NCI-H345 treated with DMSO at 0.1 percent for 48 hours (cell line): ENCODE results near the gene TGFBI.
A peak's percentile ranks its signal among the peaks of the same experiment; 100 is the strongest.

Experiments
- DNase-seq: peaks from one replicate; lab custom pipeline; 2025; ENCODE audit not compliant: unreplicated experiment; lab: John Stamatoyannopoulos, UW

Gene TGFBI

DNA sequence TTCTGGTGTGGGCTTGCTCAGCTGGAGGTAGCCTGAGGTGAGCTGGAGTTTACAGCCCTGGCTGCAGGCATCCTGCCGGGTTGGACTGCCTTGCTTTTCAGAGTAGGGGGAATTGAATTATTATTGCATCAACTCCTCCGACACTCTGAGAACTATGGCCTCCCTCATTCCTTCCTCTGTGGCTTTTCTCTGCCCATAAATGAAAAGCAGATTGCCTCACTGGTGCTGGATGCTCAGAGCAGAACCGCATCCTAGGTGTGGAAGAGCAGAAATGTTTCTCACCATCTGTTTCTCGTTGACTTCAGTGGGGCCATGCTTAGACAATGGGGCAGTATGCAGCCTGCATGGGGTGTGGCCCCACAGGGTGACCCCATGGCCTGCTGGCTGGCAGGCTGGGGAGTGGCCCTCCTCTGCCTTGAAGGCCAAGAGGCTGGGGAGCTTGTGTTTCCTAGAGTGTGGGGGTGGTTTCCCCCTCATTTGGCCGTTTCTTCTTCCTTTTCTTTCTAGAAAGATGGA, 27.3 kb upstream of the TGFBI start:
- DNase-seq: no peak

DNA sequence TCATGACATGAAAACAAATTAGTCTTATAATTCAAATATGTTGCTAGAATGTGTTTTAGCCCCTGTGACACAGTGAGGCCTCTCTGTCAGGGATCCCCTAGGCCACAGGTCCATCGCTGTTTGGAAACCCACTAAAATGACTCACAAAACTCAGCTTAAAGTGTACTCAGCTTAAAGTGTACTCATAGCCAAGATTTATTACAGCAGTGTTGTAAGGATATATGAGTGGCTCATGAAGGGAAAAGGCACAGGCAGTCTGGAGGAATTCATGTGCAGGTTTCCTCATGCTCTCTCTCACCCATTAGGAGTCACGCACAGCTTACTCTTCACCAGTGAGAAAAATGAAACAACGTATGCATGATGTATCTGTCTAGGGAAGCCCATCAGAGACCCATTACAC, 24.4 kb upstream of the TGFBI start:
- no peak for DNase-seq

DNA sequence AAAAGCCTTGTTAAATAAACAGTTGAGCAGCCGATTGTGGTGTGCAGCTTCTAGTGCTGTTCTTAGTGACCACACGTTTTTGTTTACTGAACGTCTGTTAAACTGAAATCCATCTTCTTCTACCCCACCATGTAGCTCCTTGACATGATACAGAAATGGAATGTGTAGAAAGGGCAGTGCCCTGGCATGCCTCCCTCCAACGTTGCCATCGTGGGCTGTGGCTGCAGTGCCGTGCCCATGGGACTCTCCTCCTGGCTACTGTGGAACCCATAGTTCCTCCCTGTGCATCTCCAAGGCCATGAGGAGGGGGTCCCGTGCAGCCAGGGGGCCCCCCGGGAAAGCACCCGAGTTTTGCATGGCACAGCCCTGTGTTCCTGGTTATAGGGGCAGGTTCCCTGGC, 23.3 kb upstream of the TGFBI start:
- DNase-seq: no peak

DNA sequence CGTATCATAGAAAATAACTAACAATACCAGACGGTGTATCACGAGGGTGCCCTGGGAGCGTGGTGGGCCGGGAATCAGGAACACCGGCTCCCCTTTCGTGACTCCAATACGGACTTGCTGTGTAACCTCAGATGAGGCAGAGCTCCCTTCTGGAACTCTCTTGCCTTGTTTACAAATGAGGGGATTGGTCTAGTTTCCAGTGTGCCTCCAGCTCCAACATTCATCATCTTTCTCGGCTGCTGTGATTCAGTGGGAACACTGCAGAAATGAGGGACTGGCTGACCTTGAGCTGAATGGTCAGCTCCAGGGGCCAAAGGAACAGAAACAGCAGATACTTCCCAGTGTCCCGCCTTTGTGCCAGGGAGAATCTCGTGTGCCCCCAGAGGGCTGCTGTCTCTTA, 22.6 kb upstream of the TGFBI start:
- DNase-seq: no peak

DNA sequence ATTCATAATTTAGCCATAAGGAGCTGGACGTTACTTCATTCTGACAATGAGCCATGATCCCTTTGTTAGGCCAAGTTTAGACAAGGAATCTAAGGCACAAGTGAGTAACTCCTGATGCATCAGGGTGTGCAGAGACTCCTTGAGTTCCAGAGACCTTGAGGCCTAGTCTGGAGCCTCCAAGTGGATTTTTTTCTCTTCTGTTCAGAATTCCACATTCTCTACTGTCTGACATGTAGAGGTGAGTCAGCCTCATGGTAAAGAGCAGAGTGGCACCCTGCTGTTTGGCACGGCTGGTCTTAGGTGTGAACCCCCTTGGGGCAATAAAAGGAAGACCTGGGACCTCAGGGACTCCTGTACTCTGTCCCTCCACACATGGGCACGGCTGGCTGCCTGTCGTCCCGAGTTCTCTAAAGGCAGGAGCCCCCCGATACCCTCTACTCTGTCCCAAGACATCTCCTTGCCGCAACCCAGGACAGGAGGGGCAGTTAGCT, 22.0 kb upstream of the TGFBI start:
- no peak for DNase-seq

DNA sequence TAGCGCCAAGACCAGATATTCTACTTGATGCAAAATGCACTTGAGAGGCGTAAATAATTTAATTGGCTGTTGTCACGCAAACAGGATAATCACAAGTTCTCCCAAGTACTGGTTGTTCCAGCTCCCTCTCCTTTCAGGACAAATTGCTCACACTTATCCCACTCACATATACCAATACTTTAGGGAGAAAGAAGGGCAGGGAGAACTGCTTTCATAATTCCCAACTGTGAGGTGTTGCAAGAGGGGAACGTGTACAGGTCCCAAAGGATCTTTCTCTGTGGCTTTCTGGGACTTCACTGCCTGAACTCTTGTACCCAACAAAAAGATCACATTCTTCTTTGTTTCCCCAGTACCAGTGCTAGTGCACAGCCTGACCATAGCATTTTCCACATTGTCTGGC, 21.5 kb upstream of the TGFBI start:
- no peak for DNase-seq

DNA sequence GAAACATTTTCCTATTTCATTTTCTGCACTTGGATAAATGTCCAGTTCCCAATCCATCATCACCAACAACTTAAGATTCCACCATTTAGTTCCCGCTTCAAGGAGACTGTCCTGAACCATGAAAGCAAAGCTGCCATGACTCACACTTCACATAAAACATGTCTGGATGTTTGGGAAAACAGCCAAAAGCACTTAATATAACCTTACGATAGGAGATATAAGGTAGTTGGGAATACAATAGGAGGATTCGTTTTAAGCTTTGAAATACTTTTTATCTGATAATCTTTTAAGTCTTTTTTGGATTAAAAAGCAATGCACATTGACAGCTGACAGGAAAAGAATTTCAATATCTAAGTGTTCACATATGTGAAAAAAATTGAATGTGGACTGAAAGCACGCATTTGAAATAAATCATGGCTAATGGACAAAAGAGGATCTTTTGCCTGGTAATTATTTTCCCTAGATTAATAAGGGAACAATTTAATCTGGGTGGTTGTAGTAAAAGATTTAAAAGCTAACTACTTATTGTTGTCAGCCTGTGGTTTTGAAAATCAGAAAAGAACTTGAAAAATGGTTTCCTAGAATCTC, 17.3 kb upstream of the TGFBI start:
- no peak for DNase-seq

DNA sequence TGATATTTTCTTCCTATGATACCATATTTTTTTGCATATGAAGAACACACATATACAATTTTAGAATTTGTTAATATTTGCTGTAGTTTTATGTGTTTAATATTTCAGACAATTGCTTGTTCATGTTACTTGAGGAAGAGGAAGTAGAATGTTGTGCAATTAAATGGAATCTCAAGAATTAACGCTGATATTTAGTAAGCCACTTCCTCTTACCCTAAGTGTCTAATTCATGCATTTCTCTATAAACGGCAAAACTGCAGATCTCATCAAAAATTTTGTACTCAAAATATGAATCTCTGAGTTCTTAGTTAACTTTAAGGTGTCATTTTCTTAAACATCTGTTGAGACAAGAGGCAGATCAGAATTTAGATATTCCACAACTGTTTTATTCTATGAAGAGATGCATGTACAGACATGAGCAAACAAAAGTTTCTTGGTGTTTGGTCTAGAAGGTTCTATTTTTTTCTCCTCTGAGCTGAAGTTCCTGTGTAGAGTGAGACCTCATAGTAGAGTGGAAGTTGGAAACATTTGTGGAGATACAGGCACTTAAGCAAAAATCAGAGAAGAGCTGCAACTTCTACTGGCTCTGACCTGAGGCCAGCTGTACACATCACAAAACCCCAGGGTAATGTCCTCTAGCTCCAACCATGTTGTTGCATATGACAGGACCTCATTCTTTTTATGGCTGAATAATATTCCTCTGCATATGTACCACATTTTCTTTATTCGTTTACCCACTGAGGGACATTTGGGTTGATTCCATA, 16.6 kb upstream of the TGFBI start:
- no peak for DNase-seq

DNA sequence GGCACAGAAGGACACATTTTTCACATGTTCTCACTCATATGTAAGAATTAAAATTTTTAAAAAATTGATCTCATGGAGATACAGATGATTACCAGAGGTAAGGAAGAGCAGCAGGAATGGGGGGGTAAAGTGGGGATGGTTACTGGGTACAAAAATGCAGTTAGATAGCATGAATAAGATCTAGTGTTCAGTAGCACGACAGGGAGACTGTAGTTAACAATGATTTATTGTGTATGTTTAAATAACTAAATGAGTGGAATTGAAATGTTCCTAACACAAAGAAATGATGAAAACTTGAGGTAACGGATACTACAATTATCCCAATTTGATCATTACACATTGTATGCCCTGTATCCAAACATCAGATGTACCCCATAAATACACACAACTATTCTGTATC, 15.2 kb upstream of the TGFBI start:
- DNase-seq: no peak

DNA sequence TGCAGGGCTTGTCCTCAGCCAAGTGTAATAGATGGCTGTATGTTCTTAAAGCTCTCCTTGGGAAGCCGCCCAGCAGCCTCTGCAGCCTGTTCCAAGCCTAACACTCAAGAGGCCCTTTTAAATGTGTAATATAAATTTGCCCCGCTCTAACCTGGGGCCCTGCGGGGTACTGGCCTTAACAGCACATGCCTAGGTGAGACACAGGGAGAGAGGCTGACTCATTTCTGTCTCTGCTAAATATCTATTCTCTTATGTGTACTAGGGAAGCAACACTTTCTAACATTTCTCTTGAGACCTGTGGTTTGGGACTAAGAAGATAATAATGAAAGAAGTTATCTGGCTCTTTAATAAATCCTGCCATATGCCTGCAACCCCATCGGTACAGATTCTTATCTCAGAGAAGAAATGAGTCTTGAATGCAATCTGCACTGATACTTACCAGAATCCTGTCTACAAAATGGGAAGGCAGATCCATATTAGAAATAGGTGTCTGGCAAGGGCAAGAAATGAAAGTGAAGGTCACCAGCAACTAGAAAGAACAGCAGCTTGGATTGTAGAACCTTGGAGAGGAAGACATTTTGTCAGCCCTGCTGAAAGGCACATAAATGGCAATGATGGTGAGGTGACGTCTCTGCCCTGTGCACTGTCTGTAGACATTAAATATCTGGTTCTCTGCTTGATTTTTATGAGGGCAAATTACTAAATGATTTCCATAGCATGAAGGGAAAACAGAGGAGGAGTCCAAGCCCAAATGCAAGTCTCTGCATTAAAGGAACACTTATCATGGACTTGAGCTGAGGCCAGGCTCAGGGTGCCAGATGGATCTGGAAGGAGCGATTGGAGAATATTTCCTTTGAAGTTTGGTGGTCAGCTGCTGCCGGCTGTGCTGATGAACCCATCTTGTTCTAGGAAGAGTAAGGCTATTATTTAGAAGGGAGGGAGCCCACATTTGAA, 14.5 kb upstream of the TGFBI start:
- no peak for DNase-seq

DNA sequence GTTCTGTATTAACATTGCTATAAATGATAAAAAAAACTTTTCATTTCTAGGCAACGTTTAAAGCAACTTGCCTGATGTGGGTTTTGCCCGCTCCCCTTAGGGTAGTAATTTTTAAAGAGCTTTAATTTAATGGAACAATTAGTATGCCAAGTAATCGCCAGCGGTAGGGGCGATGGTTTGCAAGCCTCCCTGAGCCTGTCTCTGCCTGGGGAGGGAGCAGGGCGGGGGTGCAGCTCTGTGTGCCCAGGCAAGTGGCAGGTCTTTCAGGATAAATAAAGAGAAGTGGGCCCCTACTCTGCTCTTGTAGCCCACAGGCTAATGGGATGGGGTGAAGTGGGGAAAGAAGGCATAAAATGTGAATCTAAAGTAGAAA, 13.8 kb upstream of the TGFBI start:
- DNase-seq: no peak

DNA sequence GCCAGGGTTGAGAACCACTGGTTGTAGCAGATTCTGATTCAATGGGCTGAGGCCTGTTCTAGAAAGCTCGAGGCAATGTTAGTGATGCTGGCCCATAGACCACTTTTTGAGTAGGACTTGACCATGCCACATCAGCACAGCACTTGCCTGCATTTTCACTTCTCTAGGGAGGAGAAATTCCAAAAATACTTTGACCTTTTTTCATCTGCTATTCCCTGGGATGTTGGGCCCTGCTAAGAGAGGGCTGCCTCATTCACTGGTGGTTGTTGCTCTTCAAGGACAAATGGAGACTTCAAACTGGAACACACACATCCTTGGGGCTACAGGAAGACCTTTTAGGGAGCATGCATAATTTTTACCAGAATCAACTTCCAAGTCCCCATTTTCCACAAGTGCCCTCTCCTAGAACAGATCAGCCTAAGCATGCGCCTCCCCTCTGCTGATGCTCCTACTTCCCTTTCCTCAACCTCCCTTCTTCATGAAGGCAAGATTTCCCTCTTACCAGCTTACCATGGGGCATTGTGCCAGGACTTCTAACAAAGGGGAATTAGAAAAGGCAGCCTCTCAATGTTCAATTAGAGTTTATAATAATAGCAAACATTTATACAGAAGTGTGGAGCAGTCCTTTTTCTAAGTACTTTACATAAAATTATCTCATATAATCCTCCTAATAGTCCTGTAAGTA, 12.7 kb upstream of the TGFBI start:
- no peak for DNase-seq

DNA sequence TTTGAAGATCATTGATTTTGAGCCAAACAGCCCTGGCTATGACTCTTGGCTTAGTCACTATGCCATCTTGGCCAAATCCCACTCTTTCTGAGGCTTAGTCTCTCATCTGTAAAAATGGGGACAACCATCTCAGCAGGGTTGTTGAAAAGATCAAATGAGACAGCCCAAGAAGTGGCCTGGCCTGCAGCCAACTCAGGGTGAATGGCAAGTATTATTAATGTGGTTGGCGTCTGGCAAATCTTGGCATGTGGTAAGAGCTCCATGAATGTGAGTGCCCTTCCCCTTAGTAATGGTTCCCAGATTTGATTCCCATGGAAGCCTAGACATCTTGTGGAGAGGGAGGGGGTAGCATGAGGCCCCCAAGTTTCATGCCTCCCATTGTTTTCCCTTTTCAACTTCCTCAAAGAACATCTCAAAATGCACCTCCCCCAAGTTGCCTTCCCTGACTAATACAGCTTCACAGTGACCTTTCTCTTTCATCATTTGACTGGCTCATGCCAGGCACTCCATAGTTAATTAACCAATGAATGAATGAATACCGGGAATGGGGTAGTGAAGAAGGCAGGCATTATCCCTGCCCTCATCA, 11.8 kb upstream of the TGFBI start:
- DNase-seq: peak; percentile 21

DNA sequence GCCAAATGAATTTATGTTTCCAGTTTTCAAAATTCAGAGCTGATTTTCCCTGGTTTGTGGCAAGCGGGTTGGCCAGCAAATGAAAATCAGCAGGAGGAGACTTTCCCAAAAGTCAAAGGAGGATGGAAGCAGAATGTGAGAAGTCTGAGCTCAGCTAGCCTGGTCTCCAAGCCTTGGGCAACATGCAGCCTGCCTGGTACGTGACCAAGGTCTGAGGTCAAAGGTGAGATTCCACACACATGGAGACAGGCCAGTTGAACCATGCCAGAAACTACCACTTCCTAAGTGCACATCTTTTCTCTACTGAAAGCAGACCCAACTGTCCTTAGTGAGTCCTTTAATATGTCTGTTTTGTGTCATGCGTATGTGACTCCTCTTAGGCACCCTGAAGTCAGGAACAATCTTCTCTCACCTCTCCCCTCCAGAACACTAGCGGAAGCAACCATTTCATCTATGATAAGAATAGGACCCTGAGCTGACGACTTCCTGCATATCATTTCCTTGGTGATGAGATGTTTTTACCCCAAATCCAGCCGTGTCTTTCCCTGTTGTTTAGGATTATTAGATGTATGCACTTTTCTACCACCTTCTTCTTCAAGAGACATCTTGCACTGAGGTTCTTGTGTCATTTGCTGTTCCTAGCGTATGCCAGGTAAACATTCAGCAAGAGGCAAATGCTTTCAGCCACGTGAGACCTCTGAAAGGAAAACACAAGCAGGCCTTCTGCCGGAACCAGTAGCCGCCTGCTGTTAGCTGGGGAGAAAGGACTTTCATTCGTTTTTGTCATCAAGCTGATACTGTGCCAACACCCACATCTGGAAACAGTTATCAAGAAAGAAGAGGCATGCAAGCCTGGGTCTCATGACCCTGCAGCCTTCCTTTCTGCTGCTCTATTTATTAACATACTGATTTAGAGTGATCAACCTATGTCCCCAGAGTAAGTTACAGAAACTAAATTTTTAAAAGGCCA, 9.7 kb upstream of the TGFBI start:
- peak; percentile 39 for DNase-seq

DNA sequence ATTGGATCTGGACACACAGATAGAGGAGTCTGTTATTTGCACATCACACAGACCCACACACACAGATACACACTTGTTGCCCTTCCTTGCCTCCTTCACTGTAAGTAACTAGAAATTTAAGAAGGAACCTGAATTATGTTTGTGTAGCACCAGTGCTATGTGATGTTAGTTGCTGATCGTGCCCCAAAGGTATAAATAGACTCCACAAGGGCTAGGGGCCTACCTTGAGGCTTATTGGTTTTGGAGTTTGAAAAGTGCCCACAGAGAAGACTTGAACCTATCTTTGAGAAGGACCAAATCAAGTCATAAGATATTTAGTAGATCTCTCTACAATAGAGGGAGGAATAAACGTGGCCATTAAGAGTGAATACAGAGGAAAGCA, 8.8 kb upstream of the TGFBI start:
- DNase-seq: no peak

DNA sequence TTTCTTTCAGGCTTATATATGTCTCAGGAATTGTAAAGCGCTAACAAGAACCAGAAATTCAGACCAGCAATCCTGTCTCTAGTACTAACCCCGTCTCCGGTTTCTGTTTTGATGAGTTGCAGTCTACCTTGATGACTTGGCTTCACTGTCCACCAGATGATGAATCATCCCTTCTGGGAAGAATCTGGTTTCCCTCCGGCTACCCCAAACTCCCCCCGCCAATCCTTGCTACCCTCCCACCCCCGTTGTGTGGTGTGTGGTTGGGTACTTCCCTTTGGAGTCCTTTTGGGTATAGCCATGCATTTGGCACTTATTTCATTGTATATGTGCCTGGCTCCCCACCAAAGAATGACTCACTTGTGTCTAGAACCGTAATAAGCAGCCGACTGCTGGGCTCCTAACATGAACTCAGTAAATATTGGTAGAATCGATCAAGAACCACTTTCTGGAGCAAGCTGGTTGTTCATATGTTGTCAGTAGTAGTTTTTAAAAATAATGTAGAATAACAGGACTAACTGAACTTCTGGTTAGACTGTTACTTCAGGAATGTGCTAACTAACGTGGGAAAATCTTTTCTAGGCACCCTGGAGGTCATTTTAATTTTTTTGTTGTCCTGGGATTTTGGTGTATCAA, 8.3 kb upstream of the TGFBI start:
- DNase-seq: no peak

DNA sequence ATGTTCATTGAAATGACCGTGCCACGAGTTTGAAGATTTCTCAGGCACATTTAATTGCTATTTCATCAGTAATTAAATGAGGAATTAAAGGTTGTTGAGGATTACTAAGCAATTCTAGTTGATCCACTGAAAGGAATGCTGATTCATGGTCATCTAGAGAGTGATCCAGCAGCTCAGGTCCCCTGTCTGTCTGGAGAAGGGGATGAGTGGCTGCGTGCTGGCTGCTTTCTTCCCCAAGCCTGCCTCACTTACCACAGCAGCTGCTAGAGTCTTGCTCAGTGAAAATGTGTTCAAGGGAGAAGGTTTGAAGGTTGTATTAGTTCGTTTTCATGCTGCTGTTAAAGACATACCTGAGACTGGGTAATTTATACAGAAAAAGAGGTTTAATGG, 7.8 kb upstream of the TGFBI start:
- DNase-seq: no peak

DNA sequence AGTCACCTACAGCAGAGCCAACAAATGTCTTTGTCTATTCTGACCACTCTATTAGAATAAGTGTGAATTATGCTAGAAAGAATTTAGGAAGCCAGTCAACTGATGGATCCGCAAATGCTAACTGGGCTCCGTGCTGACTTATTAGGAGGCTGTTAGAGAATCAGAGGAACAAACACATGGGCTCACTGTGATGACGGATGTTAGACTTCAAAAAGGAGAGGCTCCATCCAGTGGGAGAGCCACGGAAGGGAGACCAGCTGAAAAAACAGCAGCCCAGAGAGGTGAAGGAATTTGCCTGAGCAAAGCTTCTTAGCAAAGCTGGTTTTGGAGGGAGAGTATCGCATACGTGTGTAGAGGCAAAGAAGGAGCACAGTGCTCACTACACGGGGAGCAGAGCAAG, 5.8 kb upstream of the TGFBI start:
- DNase-seq: no peak

DNA sequence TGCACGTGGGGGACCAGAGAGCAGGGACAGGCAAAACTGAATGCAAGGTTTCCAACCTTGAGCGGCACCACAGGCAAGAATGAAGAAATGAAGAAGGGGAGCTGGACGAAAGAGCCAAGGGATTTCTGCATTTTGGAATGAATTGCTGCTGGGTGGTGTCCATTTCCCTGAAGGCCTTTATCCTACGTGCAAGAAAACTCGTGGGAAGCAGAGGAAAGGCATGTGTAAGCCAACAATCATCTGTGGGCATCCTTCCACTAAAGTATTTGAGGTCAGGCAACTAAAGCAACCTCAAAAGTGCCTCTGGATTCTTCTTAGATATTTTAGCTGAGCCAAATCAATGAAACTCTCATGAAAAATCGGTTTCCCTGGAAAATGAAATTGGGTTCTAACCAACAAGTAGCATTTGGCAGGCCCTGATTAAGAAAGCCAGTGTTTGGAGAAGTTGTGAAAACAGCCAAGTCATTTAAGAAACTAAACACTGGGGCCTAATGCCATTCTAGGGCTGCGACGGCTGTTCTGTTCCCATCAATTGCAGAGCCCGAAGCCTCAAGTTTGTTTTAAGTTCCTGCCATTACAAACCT, 4.7 kb upstream of the TGFBI start:
- no peak for DNase-seq
